Spinal cord (tissue), 10 donors: Measurements from ENCODE around the gene PSMB10. TPM values are rescaled to one million over a fixed set of nuclear protein-coding genes. Genes with fewer than 3 reads are reported as not detected.

ENCODE experiments used
- DNase-seq, 6 donors: peaks; one replicate each; pipeline versions ENCODE4 v3.0.0 to v3.0.0-alpha.2; 2013 to 2015; ENCODE audit warnings: low spot score in 6 of 6, low read depth in 4 of 6
- H3K27ac ChIP-seq: one replicate; pipeline ENCODE4 v1.5.1; 2013; ENCODE audit warnings: low read depth, low read length, control low read depth
- H3K27me3 ChIP-seq: one replicate; pipeline ENCODE4 v1.6.1; 2013; ENCODE audit warnings: low read length; ENCODE audit not compliant: control insufficient read depth, insufficient read depth
- H3K36me3 ChIP-seq: one replicate; pipeline ENCODE4 v1.6.1; 2013; ENCODE audit warnings: low read length; ENCODE audit not compliant: control insufficient read depth, insufficient read depth
- H3K4me1 ChIP-seq: one replicate; pipeline ENCODE4 v1.6.1; 2013; ENCODE audit warnings: low read length; ENCODE audit not compliant: control insufficient read depth, insufficient read depth
- H3K4me3 ChIP-seq: one replicate; pipeline ENCODE4 v1.5.1; 2013; ENCODE audit warnings: low read depth, low read length, control low read depth
- H3K9me3 ChIP-seq: one replicate; pipeline ENCODE4 v1.6.1; 2013; ENCODE audit warnings: low read length; ENCODE audit not compliant: control insufficient read depth, insufficient read depth
- WGBS: methylation state at CpG from one replicate; pipeline ENCODE4 v1.1.5; 2013; ENCODE audit warnings: missing lambda C conversion rate; ENCODE audit not compliant: insufficient coverage; 5-methylcytosine and 5-hydroxymethylcytosine counted together
- polyA plus RNA-seq, 2 donors: library from polyadenylated mRNA; unstranded; fragments of 120-200 nt; gene quantifications; one replicate each; pipeline ENCODE4 v1.2.1, GENCODE V29; 2013; ENCODE audit not compliant: insufficient read length in 2 of 2
- total RNA-seq, 2 donors: library from RNA; depleted of rRNA in 1 of 2; stranded (reverse); fragments of 120-200 nt in 1 of 2; fragments of >200 nt in 1 of 2; gene quantifications; one replicate each; pipeline versions ENCODE4 v1.2.3 to v1.2.4, GENCODE V29; 2013 to 2014
- donor health status: healthy.

Gene PSMB10
- total and polyA plus RNA-seq, 4 donors = 18.7 to 64.5 (median 63.0) TPM

DNA sequence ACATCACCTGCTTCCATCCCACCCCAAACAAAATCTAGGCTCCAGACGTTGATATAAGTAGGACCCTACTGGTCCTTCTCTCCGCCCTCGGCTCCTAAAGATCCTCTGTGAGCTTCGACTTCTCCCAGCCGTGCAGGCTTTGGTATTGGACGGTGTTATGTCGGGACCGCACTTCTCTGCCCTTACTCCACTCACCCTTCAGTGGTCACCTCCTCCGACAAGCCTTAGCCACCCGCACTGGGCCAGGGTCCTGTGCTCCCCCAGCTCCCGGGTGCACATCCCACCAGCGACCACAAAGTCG, 1.6 kb downstream of the PSMB10 start:
- Histone ChIP-seq H3K36me3 (peaks cover 54% of the 10 kb centered on the region), H3K4me1 (peaks cover 32% of the 10 kb centered on the region), H3K27me3 (no peaks in the 10 kb centered on the region), H3K4me3 (peak overlapping the region; percentile 97), H3K9me3 (no peaks in the 10 kb centered on the region), H3K27ac (peak overlapping the region; percentile 53)
- 5% methylated on average over 13 of the region's 13 CpGs for WGBS
- no peak for DNase-seq

DNA sequence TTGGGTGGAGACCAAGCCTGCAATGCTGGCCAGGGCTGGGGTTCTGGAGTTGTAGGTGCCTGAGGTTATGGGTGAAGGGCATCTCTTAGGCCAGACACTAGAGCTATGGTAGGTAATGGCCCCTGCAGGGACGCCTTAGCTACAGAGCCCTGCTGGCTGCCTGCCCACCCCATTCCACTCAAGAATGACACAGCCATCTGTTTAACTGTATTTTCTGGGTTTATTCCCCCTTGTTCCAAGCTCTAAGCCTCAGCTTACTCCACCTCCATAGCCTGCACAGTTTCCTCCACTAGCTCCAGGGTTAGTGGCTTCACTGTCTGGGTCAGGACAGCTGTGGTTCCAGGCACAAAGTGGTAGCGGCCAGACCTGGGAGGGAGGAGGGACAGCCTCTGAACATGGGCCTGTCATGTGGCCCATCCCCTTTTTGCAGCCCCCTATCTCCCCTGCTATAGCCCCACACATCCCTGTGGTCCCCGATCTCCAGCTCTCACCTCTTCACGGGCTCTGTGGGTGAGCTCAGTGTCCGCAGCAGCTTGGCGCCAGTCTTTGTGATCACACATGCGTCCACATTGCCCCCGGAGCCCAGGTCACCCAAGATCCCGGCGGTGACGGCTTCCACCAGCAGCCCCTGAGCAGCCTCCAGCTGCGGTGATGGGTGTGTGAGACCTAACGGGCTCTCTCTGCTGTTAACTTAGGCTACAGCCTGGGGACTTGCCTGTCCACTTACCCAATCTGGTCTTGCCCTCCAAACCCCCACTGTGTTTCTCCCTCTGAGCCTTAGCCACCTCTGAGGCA, 2.1 kb downstream of the PSMB10 start:
- H3K36me3 ChIP-seq = peaks cover 54% of the 10 kb centered on the region
- peak overlapping the region; percentile 53 for H3K27ac ChIP-seq
- H3K9me3 ChIP-seq = no peaks in the 10 kb centered on the region
- H3K4me1 ChIP-seq = peaks cover 32% of the 10 kb centered on the region
- 39% methylated on average over 13 of the region's 13 CpGs for WGBS
- no peaks in the 10 kb centered on the region for H3K27me3 ChIP-seq
- peak overlapping the region; percentile 97 for H3K4me3 ChIP-seq
- peak in 1 of 6 donors; percentile 9 for DNase-seq

GRCh38 chr16:67933805-67934204, 2.8 kb downstream of the PSMB10 start:
- no peak overlapping the region for H3K27ac ChIP-seq
- no peaks in the 10 kb centered on the region for H3K27me3 ChIP-seq
- no peaks in the 10 kb centered on the region for H3K9me3 ChIP-seq
- DNase-seq = no peak
- peaks cover 32% of the 10 kb centered on the region for H3K4me1 ChIP-seq
- H3K4me3 ChIP-seq = no peak overlapping the region
- WGBS = 88% methylated on average over 7 of the region's 7 CpGs
- peaks cover 54% of the 10 kb centered on the region for H3K36me3 ChIP-seq

DNA sequence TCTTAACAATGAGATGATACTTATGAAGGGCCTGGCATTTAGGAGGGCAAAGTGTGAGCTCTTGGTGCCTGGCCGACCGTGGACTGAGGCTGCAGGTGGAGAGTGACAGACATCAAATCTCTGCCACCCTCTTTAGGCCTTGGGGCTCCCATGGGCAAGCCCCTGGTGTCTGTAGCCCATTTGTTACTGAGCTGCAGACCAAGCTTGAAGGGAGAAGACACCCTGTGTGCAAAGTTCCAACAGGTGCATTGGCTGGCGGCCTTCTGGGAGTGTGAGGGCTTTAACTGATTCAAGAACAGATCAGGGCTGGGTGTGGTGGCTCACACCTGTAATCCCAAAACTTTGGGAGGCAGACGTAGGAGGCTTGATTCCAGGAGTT, 4.2 kb downstream of the PSMB10 start:
- Histone ChIP-seq H3K4me1 (peaks cover 39% of the 10 kb centered on the region), H3K4me3 (no peak overlapping the region), H3K27ac (no peak overlapping the region), H3K36me3 (peaks cover 64% of the 10 kb centered on the region), H3K27me3 (no peaks in the 10 kb centered on the region), H3K9me3 (no peaks in the 10 kb centered on the region)
- WGBS = 96% methylated on average over 3 of the region's 4 CpGs
- no peak for DNase-seq

GRCh38 chr16:67931712-67932461, 4.8 kb downstream of the PSMB10 start, which contains the start of gene CTRL:
CTRL (minus strand) TSS chr16:67931862; CDS start chr16:67931852, 10 bp downstream.
- Histone ChIP-seq H3K9me3 (no peaks in the 10 kb centered on the region), H3K27me3 (no peaks in the 10 kb centered on the region), H3K27ac (no peak within 1 kb of the TSS), H3K36me3 (peaks cover 70% of the 10 kb centered on the region), H3K4me3 (no peak within 1 kb of the TSS), H3K4me1 (peaks cover 38% of the 10 kb centered on the region)
- 89% methylated on average over 15 of the region's 15 CpGs for WGBS
- DNase-seq = no peak

DNA sequence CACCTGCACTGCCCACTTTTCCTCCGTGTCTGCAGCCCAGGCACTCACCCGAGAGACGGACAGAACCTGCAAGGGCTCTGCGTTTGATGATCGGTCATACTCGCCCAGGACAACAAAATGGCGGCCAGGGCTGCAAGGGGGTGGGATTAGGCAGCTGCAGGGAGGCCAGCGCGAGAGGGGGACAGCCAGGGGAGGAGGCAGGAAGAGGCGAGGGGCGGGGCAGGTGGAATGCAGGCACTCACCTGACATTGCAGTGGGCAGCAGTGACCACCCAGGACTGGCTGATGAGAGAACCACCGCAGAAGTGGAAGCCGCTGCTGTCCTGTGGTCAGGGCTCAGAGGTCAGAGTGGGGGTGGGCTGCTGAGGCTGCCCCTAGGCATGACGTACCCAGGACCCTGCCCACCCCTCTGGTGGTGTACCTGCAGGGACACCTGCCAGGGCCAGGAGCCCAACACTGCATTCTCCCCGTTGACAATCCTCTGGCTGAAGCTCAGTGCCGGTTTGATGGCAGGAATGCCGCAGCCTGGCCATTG, 5.9 kb downstream of the PSMB10 start:
- Histone ChIP-seq H3K4me3 (no peak overlapping the region), H3K4me1 (peaks cover 43% of the 10 kb centered on the region), H3K27me3 (no peaks in the 10 kb centered on the region), H3K27ac (no peak overlapping the region), H3K9me3 (no peaks in the 10 kb centered on the region), H3K36me3 (peaks cover 74% of the 10 kb centered on the region)
- no peak for DNase-seq
- 94% methylated on average over 17 of the region's 17 CpGs for WGBS

DNA sequence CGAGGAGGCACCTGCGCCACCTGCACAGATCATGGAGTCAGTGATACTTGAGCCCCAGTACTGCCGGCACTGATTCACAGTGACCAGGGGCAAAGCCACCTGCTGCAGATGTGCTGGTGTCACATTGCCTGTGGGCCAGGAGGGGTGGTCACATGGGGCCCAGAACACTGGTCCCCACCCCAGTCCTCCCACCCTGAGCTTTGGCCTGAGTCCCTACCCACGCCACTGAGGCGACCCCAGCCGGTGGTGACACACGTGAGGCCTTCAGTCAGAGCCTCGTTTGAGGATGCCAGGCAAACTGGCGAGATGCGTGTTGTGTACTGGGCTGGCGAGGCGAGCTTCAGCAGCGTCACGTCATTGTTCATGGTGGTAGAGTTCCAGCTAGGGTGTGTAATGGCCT, 6.5 kb downstream of the PSMB10 start:
- no peak for DNase-seq
- Histone ChIP-seq H3K4me1 (peaks cover 45% of the 10 kb centered on the region), H3K36me3 (peaks cover 74% of the 10 kb centered on the region), H3K27me3 (no peaks in the 10 kb centered on the region), H3K4me3 (no peak overlapping the region), H3K9me3 (no peaks in the 10 kb centered on the region), H3K27ac (no peak overlapping the region)
- 94% methylated on average over 14 of the region's 14 CpGs for WGBS

GRCh38 chr16:67928561-67929364, 7.9 kb downstream of the PSMB10 start:
- no peak overlapping the region for H3K27ac ChIP-seq
- H3K36me3 ChIP-seq = peaks cover 74% of the 10 kb centered on the region
- no peaks in the 10 kb centered on the region for H3K9me3 ChIP-seq
- DNase-seq = peak in 3 of 6 donors; percentile 43 to 86 (median 81)
- H3K4me3 ChIP-seq = no peak overlapping the region
- 45% methylated on average over 14 of the region's 16 CpGs for WGBS
- peaks cover 41% of the 10 kb centered on the region for H3K4me1 ChIP-seq
- no peaks in the 10 kb centered on the region for H3K27me3 ChIP-seq

- Histone ChIP-seq H3K4me1 (peaks cover 44% of the 10 kb centered on the region), H3K4me3 (no peak overlapping the region), H3K36me3 (peaks cover 76% of the 10 kb centered on the region), H3K27ac (no peak overlapping the region), H3K27me3 (no peaks in the 10 kb centered on the region), H3K9me3 (no peaks in the 10 kb centered on the region)
- WGBS = 83% methylated on average over 4 of the region's 7 CpGs
- DNase-seq = no peak
Observed at GRCh38 chr16:67928147-67928546, 8.5 kb downstream of the PSMB10 start.
